Caco-2 (cell line): Measurements from ENCODE around the gene CAPRIN1. TPM values are rescaled to one million over a fixed set of nuclear protein-coding genes. Genes with fewer than 3 reads are reported as not detected.
"Not testable (repeated sequence)": the region's sequence is repeated elsewhere in the genome, so short reads cannot be mapped to it uniquely, and the experiment has no call there.

ENCODE experiments used
- BruUV-seq: library from RNA; stranded (reverse); fragments of 400-500 nt; replicated peaks from 2 replicates; lab custom pipeline; 2021; lab: Mats Ljungman, UMichigan
- CTCF ChIA-PET: fragments of 300-600 bp; sonication (Branson Sonifier 250); formaldehyde crosslinking; loops from one replicate; lab custom pipeline; 2022; ENCODE audit warnings: antibody characterized with exemption; lab: Charles Lee
- POLR2A ChIA-PET: fragments of 300-600 bp; sonication (Branson Sonifier 250); formaldehyde crosslinking; loops from one replicate; lab custom pipeline; 2022; ENCODE audit warnings: antibody characterized with exemption; lab: Charles Lee
- DNase-seq, 2 experiments: peaks; one replicate each; pipeline versions ENCODE4 v3.0.0 to v3.0.0-alpha.2; 2020 to 2022
- H3K27me3 ChIP-seq: replicated peaks from 2 replicates; pipeline ENCODE4 v1.6.0; 2011; ENCODE audit warnings: low read length; ENCODE audit not compliant: control insufficient read depth, insufficient read depth
- H3K36me3 ChIP-seq: 2 replicates; pipeline ENCODE4 v1.5.1; 2011; ENCODE audit warnings: low read length; ENCODE audit not compliant: control insufficient read depth, insufficient read depth
- H3K4me1 ChIP-seq: fragments of 250-450 bp; sonication (Bioruptor Pico); 2 replicates; pipeline ENCODE4 v1.5.1; 2020; ENCODE audit warnings: mild to moderate bottlenecking
- H3K4me3 ChIP-seq: 2 replicates; pipeline ENCODE4 v1.5.1; 2011; ENCODE audit warnings: low read depth, mild to moderate bottlenecking, control low read depth, low read length
- H3K9me3 ChIP-seq: fragments of 250-450 bp; sonication (Bioruptor Pico); 2 replicates; pipeline ENCODE4 v1.5.1; 2020; ENCODE audit warnings: mild to moderate bottlenecking, moderate library complexity
- H3K27ac Mint-ChIP-seq: one replicate; pipeline ENCODE4 v1.8.0; 2022; ENCODE audit warnings: mixed read lengths; ENCODE audit not compliant: unreplicated experiment
- H3K27me3 Mint-ChIP-seq: one replicate; pipeline ENCODE4 v1.8.0; 2022; ENCODE audit warnings: mixed read lengths; ENCODE audit not compliant: insufficient read depth, unreplicated experiment
- H3K36me3 Mint-ChIP-seq: one replicate; pipeline ENCODE4 v1.8.0; 2022; ENCODE audit warnings: mild to moderate bottlenecking, mixed read lengths; ENCODE audit not compliant: insufficient read depth, unreplicated experiment
- H3K4me1 Mint-ChIP-seq: one replicate; pipeline ENCODE4 v1.8.0; 2022; ENCODE audit warnings: low read depth, mixed read lengths; ENCODE audit not compliant: unreplicated experiment
- H3K4me3 Mint-ChIP-seq: one replicate; pipeline ENCODE4 v1.8.0; 2022; ENCODE audit warnings: mild to moderate bottlenecking, moderate library complexity, mixed read lengths; ENCODE audit not compliant: unreplicated experiment
- H3K9me3 Mint-ChIP-seq: one replicate; pipeline ENCODE4 v1.8.0; 2022; ENCODE audit warnings: mixed read lengths; ENCODE audit not compliant: unreplicated experiment
- CTCF ChIP-seq, 2 experiments: fragments of 200-600 bp in 1 of 2; IDR thresholded peaks; 1 replicate in 1 of 2; 2 replicates in 1 of 2; pipeline versions ENCODE4 v1.5.1 to v1.8.0; 2011 to 2022; ENCODE audit warnings: antibody characterized with exemption in 1 of 2, control low read depth in 1 of 2, inconsistent platforms in 1 of 2, low read depth in 1 of 2, low read length in 1 of 2, mild to moderate bottlenecking in 1 of 2, moderate library complexity in 1 of 2; ENCODE audit not compliant: insufficient read depth in 1 of 2, severe bottlenecking in 1 of 2, unreplicated experiment in 1 of 2
- intact Hi-C: fragments of 100-400 bp; cut with micrococcal nuclease; formaldehyde crosslinking; loops from one replicate; pipeline ENCODE4 v1.10.0; 2022; ENCODE audit not compliant: unreplicated experiment
- total RNA-seq: library from RNA; stranded (reverse); gene quantifications from 2 replicates; pipeline ENCODE4 v1.2.3, GENCODE V29; 2022

The CAPRIN1 gene
- total RNA-seq, 1 experiment from 2014 or later: 224 TPM

GRCh38 chr11:34067383-34068065 lies 16.0 kb downstream of the CAPRIN1 start:
- intact Hi-C loops: no loop called here
- no peak for DNase-seq
- Mint-ChIP-seq H3K4me1 (peaks cover 6% of the 10 kb centered on the region), H3K4me3 (no peak overlapping the region), H3K27ac (no peak overlapping the region), H3K36me3 (peaks cover 78% of the 10 kb centered on the region), H3K9me3 (no peaks in the 10 kb centered on the region), H3K27me3 (no peaks in the 10 kb centered on the region)
- no peak overlapping the region for H3K4me3 ChIP-seq
- H3K9me3 ChIP-seq: no peaks in the 10 kb centered on the region
- H3K36me3 ChIP-seq: no peaks in the 10 kb centered on the region
- POLR2A ChIA-PET: no interaction called here
- no peaks in the 10 kb centered on the region for H3K27me3 ChIP-seq
- CTCF ChIA-PET: no interaction called here
- peaks cover 9% of the 10 kb centered on the region for H3K4me1 ChIP-seq
- TF ChIP-seq CTCF (IDR thresholded peaks at IDR 0.05; ENCODE audit: insufficient read depth in 1 of 2, low read depth in 1 of 2, low read length in 1 of 2, severe bottlenecking in 1 of 2, unreplicated experiment in 1 of 2): no peak
- no TSS peak for BruUV-seq

GRCh38 chr11:34068111-34068510 lies 16.6 kb downstream of the CAPRIN1 start:
- Histone ChIP-seq H3K4me3 (no peak overlapping the region), H3K4me1 (peaks cover 3% of the 10 kb centered on the region), H3K36me3 (peaks cover 1% of the 10 kb centered on the region; the same call in 1 of the 2 replicates), H3K27me3 (no peaks in the 10 kb centered on the region), H3K9me3 (no peaks in the 10 kb centered on the region)
- DNase-seq: no peak
- H3K27me3 Mint-ChIP-seq: no peaks in the 10 kb centered on the region
- no peaks in the 10 kb centered on the region for H3K9me3 Mint-ChIP-seq
- BruUV-seq: no TSS peak
- POLR2A ChIA-PET: no interaction called here
- TF ChIP-seq CTCF (IDR thresholded peaks at IDR 0.05; ENCODE audit: insufficient read depth in 1 of 2, low read depth in 1 of 2, low read length in 1 of 2, severe bottlenecking in 1 of 2, unreplicated experiment in 1 of 2): no peak
- H3K36me3 Mint-ChIP-seq: peaks cover 78% of the 10 kb centered on the region
- H3K4me1 Mint-ChIP-seq: peaks cover 5% of the 10 kb centered on the region
- CTCF ChIA-PET: no interaction called here
- H3K27ac Mint-ChIP-seq: no peak overlapping the region
- no peak overlapping the region for H3K4me3 Mint-ChIP-seq
- intact Hi-C loops: no loop called here

- H3K9me3 ChIP-seq, H3K27me3 Mint-ChIP-seq, DNase-seq, H3K9me3 Mint-ChIP-seq, H3K4me1 ChIP-seq, H3K4me3 ChIP-seq, H3K36me3 ChIP-seq, H3K4me3 Mint-ChIP-seq, H3K27me3 ChIP-seq, CTCF ChIA-PET, BruUV-seq, H3K4me1 Mint-ChIP-seq, H3K27ac Mint-ChIP-seq: not testable (repeated sequence)
- POLR2A ChIA-PET: interaction anchor here (0.6 kb wide), 1 partner anchor 77 kb away, joined by 16 read pairs; no protein-coding TSS in a partner anchor
- intact Hi-C loops: loop anchor here (5.0 kb wide), 1 partner anchor 74 kb away; no protein-coding TSS in a partner anchor
- H3K36me3 Mint-ChIP-seq: peaks cover 84% of the 10 kb centered on the region
These were observed 19.8 kb downstream of the CAPRIN1 start for GRCh38 chr11:34071306-34071705.
